GF-D8 (cell line): ENCODE measurements around the gene CILP.

ENCODE experiments used
- DNase-seq: peaks from one replicate; lab custom pipeline; 2025; lab: John Stamatoyannopoulos, UW

Gene CILP

DNA sequence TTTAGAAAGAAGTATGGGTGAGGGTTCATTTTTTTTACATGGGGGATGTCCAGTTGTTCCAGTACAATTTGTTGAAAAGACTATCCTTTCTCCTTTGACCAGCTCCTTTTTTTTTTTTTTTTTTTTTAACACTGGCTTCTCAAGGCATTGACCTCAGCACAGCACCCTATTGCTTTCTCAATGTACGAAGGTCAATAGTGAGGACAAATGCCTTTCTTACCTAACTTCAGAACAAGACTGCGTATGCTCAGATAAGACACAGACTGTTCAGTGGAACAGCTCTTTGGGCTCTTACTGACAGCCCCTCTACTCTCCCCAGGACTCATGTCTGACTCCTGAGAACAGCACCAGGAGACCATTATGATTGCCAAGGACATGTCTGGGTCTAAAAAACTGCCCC lies 10.4 kb upstream of the CILP start:
- DNase-seq, result no peak

DNA sequence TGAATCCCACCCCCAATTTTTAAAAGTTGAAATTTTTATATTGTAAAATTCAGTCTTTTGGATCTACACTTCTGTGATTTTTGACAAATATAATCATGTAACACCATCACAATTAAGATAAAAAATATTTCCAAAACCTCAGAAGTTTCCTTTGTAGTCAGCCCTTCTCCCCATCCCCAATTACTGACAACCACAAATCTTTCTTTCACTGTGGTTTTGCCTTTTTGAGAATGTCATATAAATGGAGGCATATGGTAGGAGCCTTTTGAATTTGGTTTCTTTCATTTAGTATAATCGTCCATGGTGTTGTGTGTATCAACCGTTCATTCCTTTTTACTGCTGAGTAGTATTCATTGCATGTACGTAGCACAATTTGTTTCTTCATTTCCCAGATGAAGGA lies 7.9 kb upstream of the CILP start:
- DNase-seq, result no peak

DNA sequence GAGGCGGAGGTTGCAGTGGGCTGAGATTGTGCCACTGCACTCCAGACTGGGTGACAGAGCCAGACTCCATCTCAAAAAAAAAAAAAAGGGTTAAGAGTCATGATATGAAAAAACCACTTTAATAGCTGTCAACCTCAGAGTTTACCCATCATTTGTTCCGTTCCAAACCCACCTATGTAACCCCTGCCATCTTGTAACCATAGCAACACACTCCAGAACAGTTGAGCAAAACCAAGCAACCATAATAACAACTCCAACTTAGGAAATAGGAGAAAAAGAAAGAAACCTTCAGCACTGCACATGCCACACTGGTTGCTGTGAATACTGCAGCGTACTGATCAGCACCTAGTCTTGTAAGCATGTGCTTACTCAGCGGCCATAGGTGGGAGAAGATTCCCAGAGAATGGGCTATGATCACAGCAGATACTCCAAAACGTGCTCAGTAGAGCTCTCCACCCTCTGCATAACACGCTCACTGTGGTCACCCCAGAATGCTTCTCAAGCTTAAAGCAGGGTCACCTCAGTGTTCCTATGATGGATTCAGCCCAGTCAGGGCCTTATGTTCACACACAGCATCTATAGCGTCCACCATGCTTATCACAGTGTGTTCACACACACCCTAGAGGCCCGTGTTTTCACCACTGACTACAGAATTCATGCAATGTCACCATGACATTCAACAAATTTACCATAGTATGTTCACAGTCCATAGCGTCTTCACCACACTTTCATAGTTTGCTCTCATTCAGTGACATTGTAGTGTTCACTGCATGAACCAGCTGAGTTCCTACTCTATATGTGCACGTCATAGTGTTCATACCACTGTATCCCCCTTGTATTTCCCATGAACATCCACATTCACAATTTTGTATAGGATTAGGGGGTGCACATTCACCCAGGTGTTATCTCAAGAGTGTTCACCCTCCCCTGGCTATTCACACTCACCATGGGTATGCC lies 6.5 kb upstream of the CILP start:
- DNase-seq, result no peak

DNA sequence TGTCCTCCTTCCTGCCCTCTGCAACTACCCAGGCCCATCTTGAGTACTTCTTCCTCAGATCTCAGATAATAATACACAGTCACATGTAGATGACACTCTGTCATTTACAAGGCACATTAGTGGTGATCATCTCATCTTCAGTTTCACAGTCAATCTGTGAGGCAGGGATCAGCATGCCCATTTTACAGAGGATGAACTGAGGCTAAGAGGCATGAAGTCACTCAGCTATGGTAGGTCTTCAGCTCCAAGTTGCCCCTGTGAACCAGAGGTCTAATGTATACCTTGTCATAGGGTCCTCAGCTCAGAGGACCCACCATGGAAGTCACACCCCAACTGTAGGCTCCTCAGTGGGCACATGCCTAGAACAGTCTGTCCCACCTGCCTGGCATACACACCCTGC lies 4.2 kb upstream of the CILP start:
- no peak for DNase-seq

DNA sequence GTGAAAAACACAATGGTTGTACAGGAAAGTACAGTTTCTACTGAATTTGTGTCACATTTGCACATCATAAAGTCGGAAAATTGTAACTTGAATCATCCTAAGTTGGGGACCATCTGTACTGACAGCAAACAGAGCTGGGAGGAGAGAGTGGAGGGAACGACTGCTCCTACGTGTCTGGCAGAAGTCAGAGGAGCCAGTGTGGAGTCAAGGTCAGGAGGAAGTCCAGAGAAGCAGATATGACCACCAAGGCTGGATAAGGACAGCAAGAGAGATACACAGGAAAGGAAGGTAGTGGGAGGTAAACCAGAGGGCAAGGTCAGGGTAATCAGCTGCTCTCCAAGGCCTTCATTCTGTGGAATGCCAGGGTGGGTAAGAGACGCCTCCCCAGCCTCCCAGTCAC lies 2.7 kb upstream of the CILP start:
- DNase-seq, result no peak

DNA sequence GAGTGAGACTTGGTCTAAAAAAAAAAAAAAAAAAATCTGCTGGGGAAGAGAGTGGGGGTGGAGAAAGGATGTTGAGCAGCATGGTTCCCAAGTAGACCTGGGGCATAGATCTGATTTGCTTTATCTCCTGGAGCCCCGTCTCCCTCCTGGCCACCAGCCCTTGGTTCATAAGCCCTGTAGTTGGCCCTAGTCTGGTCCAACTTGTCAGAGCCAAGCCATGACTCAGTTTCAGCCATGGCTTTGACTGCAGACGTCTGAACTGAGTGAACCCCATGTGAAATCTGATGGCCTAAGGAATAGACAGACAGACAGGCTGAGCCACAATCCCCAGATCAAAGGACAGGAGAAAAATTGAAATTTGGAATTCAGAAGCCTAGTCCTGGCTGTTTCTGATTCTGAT lies 2.0 kb upstream of the CILP start:
- no peak for DNase-seq

DNA sequence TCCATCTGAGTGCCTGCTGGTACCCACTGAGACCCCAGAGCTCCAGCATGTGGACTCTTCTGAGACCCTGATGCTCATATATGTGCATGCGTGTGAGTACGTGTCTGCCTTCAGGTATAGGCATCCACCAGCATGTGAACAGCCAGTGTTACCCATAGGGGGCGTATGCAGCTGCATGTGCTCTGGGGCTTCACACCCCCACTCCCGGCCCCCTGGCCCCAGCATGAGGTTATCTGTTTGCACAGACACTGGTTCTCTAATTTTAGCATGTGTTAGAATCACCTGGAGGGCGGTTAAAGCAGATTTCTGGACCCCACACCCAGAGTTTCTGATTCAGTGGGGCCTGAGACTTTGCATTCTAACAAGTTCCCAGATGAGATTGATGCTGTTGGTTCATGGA lies 824 bp upstream of the CILP start:
- DNase-seq, result no peak

DNA sequence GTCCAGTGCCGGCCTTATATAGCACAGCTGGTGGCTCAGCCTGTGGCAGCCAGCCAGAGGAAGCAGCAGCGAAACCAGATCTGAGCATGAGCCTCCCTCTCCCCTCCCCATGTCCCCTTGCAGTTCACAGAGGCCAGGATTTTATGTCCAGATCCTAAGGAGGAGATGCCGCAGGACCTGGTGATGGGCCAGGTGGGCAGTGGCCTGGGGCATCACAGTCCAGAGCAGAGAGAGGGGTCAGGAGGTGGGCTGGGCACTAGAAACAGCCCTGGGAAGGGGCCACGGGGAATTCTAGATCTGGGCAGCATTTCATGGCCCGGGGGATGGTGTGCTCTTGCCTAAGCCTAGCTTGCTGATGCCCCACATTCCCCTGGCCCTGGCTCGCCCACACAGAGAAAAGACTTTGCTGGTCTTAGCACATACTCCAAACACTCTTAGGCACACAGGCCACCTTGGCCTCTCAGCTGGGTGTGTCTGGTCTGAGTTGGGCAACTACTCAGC lies 259 bp upstream of the CILP start:
- no peak for DNase-seq

DNA sequence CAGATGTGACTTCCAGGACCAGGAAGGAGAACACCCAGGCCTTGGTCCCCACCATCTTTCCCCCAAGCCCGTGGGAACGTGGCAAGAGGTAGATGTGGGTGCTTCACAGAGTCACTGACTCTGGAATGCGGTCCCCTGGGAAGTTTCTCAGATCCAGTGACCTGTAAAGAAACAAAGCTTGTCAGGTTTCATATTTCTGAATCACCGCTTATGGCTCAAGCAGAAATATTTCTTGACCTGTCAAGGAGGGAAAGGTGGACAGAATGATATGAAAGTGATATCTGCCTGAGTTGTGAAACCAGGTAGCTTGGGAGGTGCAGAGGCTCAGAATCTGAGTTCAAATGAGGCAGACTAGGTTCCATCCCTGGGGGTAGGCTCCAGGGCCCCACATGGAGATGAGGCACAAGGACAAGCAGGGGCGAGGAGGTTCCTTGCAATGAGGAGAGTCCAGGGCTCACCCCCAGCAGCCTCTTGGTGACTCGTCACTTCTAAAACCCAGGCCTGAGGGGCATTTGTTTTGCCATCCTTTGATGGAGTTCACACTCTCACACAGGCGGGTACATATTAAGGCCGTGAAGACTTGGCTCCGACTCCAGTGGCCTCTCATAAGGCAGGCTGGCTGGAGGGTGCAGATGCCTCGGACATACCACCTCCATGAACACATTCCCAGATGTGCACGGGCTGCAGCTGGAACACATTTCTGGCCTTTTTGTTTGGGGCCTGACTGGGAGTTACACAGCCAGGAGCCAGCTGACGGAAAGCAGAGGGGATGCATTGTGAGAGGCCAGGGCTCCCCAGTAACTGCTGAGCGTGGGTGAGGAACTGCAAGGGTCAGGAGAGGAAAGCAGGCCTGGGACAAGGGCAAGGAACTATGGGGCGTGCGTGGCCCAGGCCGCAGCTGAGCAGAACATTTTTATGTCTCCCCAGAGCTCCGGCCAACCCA lies 1.3 kb downstream of the CILP start:
- DNase-seq, result no peak

DNA sequence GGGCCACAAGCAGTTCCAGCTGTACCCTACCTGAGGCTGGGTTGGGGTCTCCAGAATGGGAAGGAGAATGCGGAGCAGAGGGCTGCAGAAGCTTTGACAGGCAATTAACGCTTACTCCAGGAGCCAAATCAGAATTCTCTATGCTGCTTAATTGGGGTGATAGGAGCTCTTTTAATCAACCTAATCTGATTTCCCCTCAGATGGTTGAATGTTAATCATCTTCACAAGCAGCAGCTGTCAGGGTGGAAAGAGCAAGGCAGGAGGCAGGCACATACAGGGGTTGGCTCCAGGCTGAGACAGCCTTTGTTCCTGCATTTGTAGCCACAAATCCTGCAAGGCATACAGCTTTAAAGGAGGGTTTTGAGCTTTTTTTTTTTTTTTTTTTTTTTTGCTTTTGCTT lies 2.6 kb downstream of the CILP start:
- DNase-seq, result no peak

DNA sequence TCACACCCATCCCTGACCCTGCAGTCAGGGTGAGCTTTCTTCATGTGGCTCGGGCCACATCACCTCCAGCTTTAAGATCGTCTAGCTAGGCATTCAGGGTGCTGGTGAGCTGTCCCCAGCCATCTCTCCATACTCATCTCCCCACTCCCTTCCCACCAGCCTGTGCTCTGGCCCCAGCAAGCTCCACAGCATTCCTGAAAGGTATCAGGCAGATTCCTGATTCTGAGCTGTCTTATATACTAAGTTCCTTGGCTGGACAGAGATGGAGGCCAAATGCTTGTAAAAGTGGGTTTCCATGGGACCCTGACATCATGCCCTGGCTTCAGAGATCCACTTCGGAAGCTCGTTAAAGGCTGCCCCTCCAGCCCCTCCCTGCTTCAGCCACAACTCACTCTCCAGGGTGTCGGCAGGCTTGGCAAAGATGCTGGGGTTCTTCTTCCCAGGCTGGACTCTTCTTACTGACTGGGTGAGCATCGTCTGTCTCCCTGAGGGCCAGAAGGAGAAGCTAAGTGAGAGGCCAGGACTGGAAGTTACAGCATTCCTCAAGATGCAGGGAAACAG lies 3.9 kb downstream of the CILP start:
- no peak for DNase-seq

DNA sequence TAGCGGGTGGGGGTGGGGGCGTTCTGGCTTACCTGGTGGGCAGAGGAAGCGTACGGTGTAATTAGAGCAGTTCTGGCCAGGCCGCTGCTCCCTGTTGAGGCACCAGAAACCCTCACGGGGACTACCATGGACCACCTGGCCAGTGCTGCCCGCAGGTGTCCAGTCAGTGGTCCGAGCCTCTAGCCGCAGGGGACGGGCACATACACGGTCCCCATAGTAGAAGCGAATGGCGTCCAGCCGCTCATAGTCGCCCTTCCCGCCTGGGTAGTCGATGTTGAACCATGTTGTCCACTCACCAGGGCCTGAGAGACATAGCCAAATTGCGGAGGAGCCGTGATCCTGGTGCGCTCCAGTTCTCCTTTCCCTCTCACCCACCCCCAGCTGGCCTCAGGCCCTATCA lies 4.5 kb downstream of the CILP start:
- DNase-seq, result no peak

DNA sequence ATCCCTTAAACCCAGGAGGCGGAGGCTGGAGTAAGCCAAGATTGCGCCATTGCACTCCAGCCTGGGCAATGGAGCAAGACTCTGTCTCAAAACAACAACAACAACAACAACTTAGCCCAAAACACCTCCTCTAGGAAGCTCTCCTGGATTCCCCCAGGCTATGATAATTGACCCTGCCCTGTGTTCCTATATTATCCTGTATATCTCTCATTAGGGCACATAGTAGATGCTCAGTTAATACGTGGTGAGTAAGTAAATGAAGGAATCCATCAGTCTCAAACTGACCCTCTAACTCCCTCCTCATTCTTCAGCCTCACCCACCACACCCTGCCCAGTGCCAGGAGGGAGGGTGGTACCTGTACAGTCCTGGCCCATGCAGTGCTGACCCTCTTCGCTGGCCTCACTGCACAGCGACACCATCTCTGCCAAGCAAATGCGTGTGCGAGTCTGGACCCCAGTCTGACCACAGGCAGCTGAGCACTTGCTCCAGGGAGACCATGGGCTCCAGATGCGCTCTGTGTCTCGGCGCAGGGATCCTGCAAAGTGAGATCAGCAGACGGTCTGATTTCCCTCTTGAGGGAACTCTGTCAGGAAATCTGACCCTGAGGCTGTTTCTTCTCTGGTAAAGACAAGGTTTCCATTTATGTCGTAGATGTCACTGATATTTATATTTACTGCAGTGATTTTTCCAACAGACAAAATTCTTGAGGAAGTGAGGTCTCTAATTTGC lies 6.2 kb downstream of the CILP start:
- DNase-seq, result no peak

DNA sequence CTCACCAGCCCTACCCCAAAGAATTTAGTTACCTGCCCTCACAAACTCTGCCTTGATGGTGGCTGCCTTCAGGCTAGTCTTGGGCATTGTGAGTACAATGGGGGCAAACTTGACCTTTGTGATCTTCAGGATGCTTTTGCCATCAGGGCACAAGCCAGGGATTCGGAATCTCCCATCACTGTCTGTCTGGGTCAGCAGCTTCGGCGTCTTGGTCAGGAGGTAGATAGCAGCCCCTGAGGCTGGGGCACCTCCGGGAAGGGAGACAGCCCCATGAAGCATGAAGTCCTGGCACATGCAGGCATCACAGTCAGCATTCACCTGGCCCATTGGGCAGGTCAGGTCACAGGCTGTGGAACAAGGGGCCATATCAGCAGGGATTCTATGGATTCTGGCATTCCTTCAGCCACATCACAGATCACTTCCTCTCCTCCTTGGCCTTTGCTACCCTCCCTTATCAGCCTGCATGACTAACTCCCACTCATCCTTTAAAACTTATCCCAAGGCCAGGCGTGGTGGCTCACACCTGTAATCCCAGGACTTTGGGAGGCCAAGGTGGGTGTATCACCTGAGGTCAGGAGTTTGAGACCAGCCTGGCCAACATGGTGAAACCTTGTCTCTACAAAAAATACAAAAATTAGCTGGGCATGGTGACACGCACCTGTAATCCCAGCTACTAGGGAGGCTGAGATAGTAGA lies 6.9 kb downstream of the CILP start:
- DNase-seq, result no peak

DNA sequence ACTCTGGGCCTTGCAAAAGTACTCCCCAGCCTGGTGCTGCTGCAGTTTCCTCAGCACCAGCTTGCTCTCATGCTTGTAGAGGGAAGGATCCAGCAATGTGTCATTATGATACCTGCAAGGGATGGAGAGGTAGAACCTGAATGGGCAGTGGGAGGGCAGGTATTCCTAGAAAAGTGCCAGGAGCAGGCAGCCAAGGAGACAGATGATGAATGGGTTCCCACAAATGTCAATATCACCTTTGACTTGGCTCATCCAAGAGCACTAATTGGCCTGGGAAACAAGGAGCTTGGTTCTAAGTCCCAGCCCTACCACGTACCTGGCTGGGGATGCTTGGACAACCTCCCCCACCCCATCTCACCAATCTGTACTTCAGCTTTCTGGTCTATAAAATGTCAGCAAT lies 9.4 kb downstream of the CILP start:
- no peak for DNase-seq

DNA sequence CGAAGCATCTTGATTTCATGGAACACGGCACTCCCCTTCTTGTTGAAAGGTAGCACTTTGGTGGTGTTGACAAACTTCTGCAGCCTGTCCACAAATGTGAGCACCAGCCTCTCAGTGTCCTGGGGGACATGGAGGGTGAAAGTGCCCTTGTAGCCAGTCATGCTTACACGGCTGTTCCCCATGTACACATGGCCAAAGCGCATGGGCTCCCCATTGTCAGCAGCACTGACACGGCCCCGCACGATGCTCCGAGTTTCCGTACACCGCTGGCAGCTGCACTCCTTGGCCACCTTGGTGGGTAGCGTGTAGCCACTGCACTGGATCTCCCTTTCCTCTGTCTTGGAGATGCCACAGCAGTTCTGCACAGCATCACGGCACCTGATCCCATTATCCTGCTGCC lies 12.7 kb downstream of the CILP start:
- DNase-seq, result no peak

DNA sequence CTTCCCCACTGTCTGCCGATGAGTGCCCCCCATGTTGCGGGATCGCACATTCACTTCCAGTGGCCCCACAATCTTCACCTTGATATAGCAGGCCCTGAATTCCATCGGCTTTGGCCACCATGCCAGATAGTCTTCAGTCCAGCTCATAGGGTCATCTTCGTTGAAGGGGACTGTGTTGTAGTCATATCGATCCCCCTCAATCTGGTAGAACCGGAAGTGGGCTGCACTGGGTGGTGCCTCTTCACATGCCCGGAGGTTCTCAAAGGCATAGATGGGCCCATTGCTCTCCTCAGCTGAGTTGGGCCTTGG lies 14.0 kb downstream of the CILP start:
- DNase-seq, result no peak

DNA sequence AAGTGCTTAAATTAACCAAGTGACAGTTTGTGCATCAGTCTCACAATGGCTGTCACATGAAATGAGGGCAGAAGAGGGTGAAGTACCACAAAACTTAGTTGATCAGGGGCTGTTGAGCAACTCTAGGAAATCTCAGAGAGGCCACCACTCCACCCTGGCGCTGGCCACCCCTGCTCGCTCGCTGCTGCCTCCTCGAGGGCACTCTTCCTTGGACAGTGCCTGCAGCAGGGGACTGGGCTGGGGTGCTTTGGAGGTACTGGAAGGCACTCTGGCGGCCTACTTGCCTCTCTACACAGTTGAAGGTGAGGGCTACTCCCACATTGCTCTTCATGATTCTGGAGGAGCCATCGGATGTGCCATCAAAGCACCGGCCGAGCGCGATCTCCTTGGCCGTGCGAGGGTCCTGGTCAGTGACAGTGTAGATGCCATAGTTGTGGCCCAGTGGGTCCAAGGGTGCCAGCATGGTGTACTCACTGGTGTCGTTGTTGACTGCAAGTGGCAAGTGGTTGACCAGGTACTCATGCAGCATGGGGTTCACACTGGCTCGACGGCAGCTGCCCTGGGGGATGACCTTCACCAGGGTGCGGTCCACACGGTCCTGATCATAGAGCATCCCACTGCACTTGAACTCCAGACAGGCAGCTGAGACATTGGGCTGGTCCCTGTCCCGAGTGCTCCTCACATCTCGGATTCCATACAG lies 14.5 kb downstream of the CILP start:
- no peak for DNase-seq

DNA sequence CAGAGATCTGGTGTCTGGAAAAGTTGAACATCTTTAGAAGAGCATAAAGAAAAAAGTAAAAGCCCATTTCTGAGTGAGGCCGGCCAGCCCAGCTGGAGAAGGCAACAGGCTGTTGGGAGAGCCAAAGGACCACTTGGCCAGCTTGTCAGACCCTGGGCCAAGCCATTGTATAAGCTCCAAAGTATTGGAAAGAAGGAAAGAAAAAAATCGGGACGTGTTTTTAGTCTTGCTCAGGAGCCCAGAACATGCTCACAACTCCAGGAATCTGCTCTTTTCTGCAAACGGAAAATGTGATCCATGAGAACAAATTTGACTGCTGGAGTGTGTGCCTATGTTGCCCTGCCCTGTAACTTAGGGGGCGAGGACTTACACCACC lies 15.7 kb downstream of the CILP start:
- no peak for DNase-seq

DNA sequence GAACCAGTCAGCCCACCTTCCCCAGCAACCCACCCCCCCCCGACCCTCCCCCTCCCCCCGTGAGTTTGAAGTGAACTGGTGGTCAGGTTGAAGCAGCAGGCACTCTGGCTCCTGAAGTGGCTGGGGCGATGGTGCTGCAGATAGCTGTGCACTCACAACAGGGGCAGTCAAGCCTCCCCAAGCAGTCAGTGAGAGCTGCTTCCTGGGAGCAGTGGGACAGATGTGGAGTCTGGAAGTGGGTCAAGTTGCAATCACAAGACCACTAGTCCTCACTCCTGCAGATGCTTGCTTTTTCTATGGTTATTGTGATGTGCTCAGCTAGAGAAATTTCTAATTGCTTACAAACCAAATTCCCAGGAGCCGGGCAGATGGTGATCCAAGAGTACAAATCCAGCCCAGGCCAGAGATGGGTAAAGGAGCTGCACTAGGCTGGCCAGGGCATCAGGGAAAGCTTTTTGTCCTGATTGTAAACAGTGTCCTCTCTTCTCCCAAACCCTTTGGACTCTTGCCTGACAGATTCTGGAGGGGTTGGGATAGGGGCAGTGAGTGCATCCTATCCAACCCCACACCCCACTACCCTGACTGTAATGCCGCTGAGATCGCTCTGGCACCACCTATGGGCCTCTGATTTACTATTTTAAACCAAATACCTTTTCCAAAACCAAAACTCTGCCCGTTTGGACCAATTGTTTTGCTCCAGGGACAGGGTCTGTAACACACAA lies 16.3 kb downstream of the CILP start:
- DNase-seq, result no peak
